ENCODE results near the gene MTRF1L.

The MTRF1L gene

DNA sequence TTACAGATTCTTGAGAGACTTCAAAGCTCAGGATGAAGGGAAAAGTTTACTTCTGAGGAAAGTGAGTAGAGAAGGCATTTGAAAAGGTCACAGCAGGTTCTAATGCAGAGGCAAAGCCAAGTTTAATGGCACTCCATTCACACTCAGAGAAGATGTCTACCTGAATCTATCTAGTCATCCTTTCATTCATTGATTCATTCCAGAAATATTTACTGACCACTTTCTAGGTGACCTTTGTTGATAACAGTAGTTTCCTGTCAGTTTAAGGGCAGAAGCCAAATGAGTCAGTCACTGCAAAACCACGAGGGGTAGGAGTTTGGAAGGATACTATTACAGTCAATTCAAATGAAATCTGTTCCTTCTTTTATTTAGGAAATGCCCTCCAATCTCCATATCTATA, 50.5 kb downstream of the MTRF1L start:
- no peak for DNase-seq (ENCODE audit: low read depth, low spot score)
- H3K9me3 ChIP-seq (ENCODE audit: low read depth, low read length), result no peaks in the 10 kb centered on the region
- TF ChIP-seq FOXP2 (optimal IDR thresholded peaks at IDR 0.05; ENCODE audit: control extremely low read depth, extremely low read length, insufficient read depth) (no peak), POLR2AphosphoS5 (IDR thresholded peaks at IDR 0.05; ENCODE audit: borderline replicate concordance, low read depth, low read length) (no peak), EZH2 (IDR thresholded peaks at IDR 0.05) (no peak)

GRCh38 chr6:152950240-152950639, 52.3 kb downstream of the MTRF1L start:
- Histone ChIP-seq H3K4me3 (no peak overlapping the region), H3K9me3 (ENCODE audit: low read depth, low read length) (no peaks in the 10 kb centered on the region), H3K9ac (ENCODE audit: insufficient read length) (no peak overlapping the region), H3K36me3 (ENCODE audit: insufficient read depth, low read length) (no peaks in the 10 kb centered on the region), H3K27ac (no peak overlapping the region)
- TF ChIP-seq FOXP2 (optimal IDR thresholded peaks at IDR 0.05; ENCODE audit: control extremely low read depth, extremely low read length, insufficient read depth), result no peak
- DNase-seq (ENCODE audit: low read depth, low spot score), result no peak

More for the DNA sequence above, 50.5 kb downstream of the MTRF1L start:
- H3K36me3 ChIP-seq (ENCODE audit: insufficient read depth, low read length), result no peaks in the 10 kb centered on the region
- no peak overlapping the region for H3K27ac ChIP-seq
- H3K9ac ChIP-seq (ENCODE audit: insufficient read length), result no peak overlapping the region
- H3K4me3 ChIP-seq, result no peak overlapping the region

GRCh38 chr6:152948150-152948768, 54.2 kb downstream of the MTRF1L start:
- TF ChIP-seq EZH2 (IDR thresholded peaks at IDR 0.05) (no peak), POLR2AphosphoS5 (IDR thresholded peaks at IDR 0.05; ENCODE audit: borderline replicate concordance, low read depth, low read length) (no peak), FOXP2 (optimal IDR thresholded peaks at IDR 0.05; ENCODE audit: control extremely low read depth, extremely low read length, insufficient read depth) (no peak)
- Histone ChIP-seq H3K36me3 (ENCODE audit: insufficient read depth, low read length) (no peaks in the 10 kb centered on the region), H3K9ac (ENCODE audit: insufficient read length) (no peak overlapping the region), H3K4me3 (peak overlapping the region; percentile 66), H3K27ac (no peak overlapping the region), H3K9me3 (ENCODE audit: low read depth, low read length) (no peaks in the 10 kb centered on the region)
- peak; percentile 56 for DNase-seq (ENCODE audit: low read depth, low spot score)

DNA sequence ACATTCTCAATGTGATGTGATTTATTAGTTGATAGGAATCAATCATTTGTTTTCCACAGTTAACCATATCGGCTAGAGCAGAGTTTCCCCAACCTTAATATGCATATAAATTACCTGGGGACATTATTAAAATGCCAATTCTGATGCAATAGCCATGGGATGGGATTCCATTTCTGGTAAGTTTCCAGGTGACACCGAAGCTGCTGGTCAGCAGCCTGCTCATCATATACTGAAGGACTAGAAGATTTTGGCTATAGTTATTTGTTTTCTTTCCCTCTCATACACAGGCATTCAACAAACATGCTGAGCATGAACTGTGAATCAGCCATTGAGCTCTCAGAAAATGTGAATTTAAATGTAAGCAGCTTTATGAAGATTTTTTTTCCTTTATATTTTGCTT, 55.5 kb downstream of the MTRF1L start:
- Histone ChIP-seq H3K27ac (no peak overlapping the region), H3K4me3 (no peak overlapping the region), H3K36me3 (ENCODE audit: insufficient read depth, low read length) (no peaks in the 10 kb centered on the region), H3K9me3 (ENCODE audit: low read depth, low read length) (no peaks in the 10 kb centered on the region), H3K9ac (ENCODE audit: insufficient read length) (no peak overlapping the region)
- TF ChIP-seq POLR2AphosphoS5 (IDR thresholded peaks at IDR 0.05; ENCODE audit: borderline replicate concordance, low read depth, low read length), result no peak
- TF ChIP-seq FOXP2 (optimal IDR thresholded peaks at IDR 0.05; ENCODE audit: control extremely low read depth, extremely low read length, insufficient read depth), result no peak
- no peak for TF ChIP-seq EZH2 (IDR thresholded peaks at IDR 0.05)
- no peak for DNase-seq (ENCODE audit: low read depth, low spot score)

GRCh38 chr6:152946484-152946883, 56.0 kb downstream of the MTRF1L start:
- H3K4me3 ChIP-seq, result no peak overlapping the region
- no peaks in the 10 kb centered on the region for H3K9me3 ChIP-seq (ENCODE audit: low read depth, low read length)
- no peaks in the 10 kb centered on the region for H3K36me3 ChIP-seq (ENCODE audit: insufficient read depth, low read length)
- TF ChIP-seq FOXP2 (optimal IDR thresholded peaks at IDR 0.05; ENCODE audit: control extremely low read depth, extremely low read length, insufficient read depth), result no peak
- TF ChIP-seq EZH2 (IDR thresholded peaks at IDR 0.05), result no peak
- no peak for TF ChIP-seq POLR2AphosphoS5 (IDR thresholded peaks at IDR 0.05; ENCODE audit: borderline replicate concordance, low read depth, low read length)
- no peak overlapping the region for H3K27ac ChIP-seq
- DNase-seq (ENCODE audit: low read depth, low spot score), result no peak
- no peak overlapping the region for H3K9ac ChIP-seq (ENCODE audit: insufficient read length)

DNA sequence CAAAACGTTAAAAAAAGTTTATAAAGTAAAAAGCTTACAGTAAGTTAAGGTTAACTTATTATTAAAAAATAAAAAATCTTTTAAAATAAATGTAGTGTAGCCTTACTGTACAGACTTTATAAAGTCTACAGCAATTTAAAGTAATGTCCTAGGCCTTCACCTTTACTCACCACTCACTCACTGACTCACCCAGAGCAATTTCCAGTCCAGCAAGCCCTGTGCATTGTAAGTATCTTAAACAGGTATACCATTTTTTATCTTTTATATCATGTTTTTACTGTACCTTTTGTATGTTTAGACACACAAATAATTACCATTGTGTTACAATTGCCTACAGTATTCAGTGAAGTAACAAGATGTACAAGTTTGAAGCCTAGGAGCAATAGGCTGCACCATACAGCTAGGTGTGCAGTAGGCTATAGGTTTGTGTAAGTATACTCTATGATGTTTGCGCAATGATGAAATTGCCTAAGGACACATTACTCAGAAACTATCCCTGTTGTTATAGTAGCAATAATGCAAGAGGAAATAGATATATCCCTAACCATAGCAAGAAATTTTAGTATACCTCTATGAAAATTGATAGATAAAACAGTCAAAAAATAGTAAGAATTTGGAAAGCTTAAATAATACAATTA, 59.1 kb downstream of the MTRF1L start:
- Histone ChIP-seq H3K36me3 (ENCODE audit: insufficient read depth, low read length) (no peaks in the 10 kb centered on the region), H3K9ac (ENCODE audit: insufficient read length) (no peak overlapping the region), H3K27ac (no peak overlapping the region), H3K4me3 (no peak overlapping the region), H3K9me3 (ENCODE audit: low read depth, low read length) (no peaks in the 10 kb centered on the region)
- TF ChIP-seq FOXP2 (optimal IDR thresholded peaks at IDR 0.05; ENCODE audit: control extremely low read depth, extremely low read length, insufficient read depth) (no peak), EZH2 (IDR thresholded peaks at IDR 0.05) (no peak), POLR2AphosphoS5 (IDR thresholded peaks at IDR 0.05; ENCODE audit: borderline replicate concordance, low read depth, low read length) (no peak)
- no peak for DNase-seq (ENCODE audit: low read depth, low spot score)

DNA sequence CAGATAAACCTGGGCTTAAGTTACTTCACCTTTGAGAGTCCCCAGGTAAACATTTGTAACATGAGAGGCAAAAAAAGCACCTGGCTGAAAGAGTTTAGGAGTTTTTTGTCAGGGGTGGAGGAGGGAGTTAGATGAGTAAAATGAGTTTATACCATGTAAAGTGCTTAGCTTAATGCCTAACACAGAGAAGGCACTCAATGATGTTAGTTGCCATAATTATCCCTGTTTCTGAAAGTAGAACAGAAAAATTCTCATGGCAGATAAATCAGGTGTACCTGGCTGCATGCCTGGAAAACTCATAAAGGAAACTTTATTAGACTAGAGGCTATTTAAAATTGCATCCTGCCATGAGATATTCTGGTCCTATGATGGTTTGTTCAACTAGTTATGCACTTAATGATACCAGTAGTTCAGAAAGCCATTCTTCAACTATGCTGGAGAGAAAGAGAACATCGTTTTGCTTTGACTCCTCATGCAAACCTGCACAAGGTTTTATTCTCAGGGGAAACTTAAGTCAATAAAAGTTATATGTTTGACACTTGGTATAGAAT, 60.1 kb downstream of the MTRF1L start:
- Histone ChIP-seq H3K36me3 (ENCODE audit: insufficient read depth, low read length) (no peaks in the 10 kb centered on the region), H3K9me3 (ENCODE audit: low read depth, low read length) (no peaks in the 10 kb centered on the region), H3K9ac (ENCODE audit: insufficient read length) (no peak overlapping the region), H3K4me3 (no peak overlapping the region), H3K27ac (no peak overlapping the region)
- no peak for TF ChIP-seq FOXP2 (optimal IDR thresholded peaks at IDR 0.05; ENCODE audit: control extremely low read depth, extremely low read length, insufficient read depth)
- no peak for TF ChIP-seq POLR2AphosphoS5 (IDR thresholded peaks at IDR 0.05; ENCODE audit: borderline replicate concordance, low read depth, low read length)
- DNase-seq (ENCODE audit: low read depth, low spot score), result no peak

DNA sequence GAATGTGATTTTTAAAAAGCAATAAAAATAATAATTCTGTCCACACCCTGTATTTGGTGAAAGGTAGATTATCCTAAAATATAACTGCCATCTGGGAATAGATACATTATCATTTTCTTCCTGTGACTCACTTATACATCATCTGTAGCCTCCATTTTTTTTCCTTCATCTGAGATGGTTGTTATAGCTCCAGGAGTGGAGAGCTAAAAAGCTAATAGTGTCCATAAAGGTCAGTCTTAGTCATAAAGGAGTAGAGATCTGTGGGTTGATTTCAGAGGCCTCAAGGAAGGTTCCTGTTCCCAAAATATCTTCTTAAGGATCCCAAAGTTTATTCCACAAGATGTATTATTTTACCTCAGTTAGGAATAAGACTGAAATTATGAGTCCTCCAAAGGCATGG, 60.8 kb downstream of the MTRF1L start:
- no peaks in the 10 kb centered on the region for H3K36me3 ChIP-seq (ENCODE audit: insufficient read depth, low read length)
- H3K9me3 ChIP-seq (ENCODE audit: low read depth, low read length), result no peaks in the 10 kb centered on the region
- TF ChIP-seq POLR2AphosphoS5 (IDR thresholded peaks at IDR 0.05; ENCODE audit: borderline replicate concordance, low read depth, low read length) (no peak), EZH2 (IDR thresholded peaks at IDR 0.05) (no peak), FOXP2 (optimal IDR thresholded peaks at IDR 0.05; ENCODE audit: control extremely low read depth, extremely low read length, insufficient read depth) (no peak)
- no peak overlapping the region for H3K4me3 ChIP-seq
- no peak overlapping the region for H3K27ac ChIP-seq
- no peak overlapping the region for H3K9ac ChIP-seq (ENCODE audit: insufficient read length)
- no peak for DNase-seq (ENCODE audit: low read depth, low spot score)
